GM18867 (cell line): ENCODE results near the gene CDK8.

Experiments
- ATAC-seq: cut with Tn5 transposase; IDR thresholded peaks from one replicate; pipeline ENCODE4 v1.9.1; 2021; ENCODE audit warnings: mild to moderate bottlenecking, moderate library complexity; ENCODE audit not compliant: unreplicated experiment

Gene CDK8

GRCh38 chr13:26253787-26254582 is at the start of gene CDK8:
TSS of gene CDK8 (plus strand) at chr13:26254129. CDS start at chr13:26254642, 513 bp downstream.
- peak; percentile 89 for ATAC-seq

- no peak for ATAC-seq
Observed at GRCh38 chr13:26208287-26208686, 45.6 kb upstream of the CDK8 start.

DNA sequence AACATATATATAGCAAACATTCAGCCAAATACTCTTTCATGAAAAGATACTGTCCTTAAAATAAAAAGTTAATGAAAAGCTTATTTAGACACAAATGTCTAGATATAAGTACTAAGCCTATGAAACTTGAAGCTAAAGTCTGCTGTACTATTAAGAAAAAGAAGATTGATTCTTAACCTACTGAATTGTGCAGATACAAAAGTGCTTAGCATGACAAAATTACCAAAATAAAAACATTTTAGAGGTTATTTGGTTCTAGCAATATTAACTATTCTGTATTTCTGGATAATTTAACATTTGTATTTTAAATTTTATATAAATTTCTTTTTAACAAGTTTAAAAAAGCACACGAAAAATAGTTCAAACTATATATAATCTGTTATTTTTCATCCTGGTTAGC is 40.6 kb upstream of the CDK8 start:
- no peak for ATAC-seq

- ATAC-seq: no peak
Observed at GRCh38 chr13:26213982-26214381, 39.9 kb upstream of the CDK8 start.

GRCh38 chr13:26216042-26216441 is 37.9 kb upstream of the CDK8 start:
- ATAC-seq: no peak

GRCh38 chr13:26219726-26220125 is 34.2 kb upstream of the CDK8 start:
- ATAC-seq: no peak

DNA sequence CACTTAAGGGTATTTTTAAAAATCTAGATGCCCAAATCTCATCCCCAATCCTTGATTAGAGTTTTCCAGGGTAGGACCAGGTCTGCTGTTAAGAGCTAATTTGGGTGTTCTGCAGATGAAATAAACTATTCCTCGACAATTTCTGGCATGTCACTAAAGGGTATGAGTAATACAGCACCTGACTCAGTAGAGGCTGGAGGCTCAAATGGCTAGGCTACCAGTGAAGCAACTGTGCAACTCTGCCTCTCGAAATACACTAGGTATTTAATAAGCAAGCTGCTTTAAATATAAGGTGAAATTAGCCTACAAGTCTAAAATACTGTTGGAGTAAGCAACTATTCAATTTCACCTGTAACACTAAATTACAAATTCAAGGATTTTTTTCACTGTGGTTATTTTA is 33.4 kb upstream of the CDK8 start:
- no peak for ATAC-seq

DNA sequence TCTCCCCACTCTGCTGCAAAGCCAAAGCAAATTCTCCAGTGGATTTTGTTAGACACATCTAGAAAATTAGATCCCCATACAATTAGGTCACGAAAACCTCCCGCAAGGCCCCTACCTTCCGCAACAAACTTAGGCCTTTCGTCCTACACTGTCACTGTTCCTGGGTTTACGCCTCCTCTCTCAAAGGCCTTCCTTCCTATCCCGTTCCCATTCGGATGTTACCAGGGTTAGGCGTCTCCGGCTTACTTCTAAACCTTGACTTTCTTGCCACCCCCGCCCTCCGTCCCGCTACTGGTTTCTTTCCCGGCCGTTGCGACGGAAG is 32.6 kb upstream of the CDK8 start:
- no peak for ATAC-seq

GRCh38 chr13:26221721-26222519 is 32.0 kb upstream of the CDK8 start, which contains the start of gene RNF6:
TSS of gene RNF6 (minus strand) at chr13:26222314. CDS start at chr13:26219649, 2,665 bp downstream.
- ATAC-seq: peak; percentile 97

DNA sequence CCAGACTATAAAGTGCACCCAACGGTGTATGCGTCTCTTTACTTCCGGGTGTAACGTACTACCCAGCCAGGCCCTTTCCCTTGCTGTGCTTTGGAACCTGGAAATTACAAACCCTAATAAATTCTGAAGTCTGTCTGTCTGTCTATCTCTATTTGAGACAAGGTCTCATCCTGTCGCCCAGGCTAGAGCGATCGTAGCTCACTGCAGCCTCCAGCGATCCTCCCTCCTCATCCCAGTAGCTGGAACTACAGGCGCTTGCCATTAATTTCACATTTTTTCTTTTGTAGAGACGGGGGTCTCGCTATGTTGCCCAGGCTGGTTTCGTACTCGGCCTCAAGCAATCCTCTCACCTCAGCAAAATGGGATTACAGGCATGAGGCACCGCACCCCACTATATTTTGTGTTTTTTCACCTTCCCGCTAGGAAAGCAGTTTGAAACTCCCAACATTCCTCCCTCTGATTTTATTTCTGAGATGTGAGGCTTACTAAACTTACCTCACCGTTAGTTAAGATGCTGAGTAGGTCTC is 31.3 kb upstream of the CDK8 start:
- ATAC-seq: peak; percentile 41

GRCh38 chr13:26225896-26226617 is 27.9 kb upstream of the CDK8 start:
- no peak for ATAC-seq

DNA sequence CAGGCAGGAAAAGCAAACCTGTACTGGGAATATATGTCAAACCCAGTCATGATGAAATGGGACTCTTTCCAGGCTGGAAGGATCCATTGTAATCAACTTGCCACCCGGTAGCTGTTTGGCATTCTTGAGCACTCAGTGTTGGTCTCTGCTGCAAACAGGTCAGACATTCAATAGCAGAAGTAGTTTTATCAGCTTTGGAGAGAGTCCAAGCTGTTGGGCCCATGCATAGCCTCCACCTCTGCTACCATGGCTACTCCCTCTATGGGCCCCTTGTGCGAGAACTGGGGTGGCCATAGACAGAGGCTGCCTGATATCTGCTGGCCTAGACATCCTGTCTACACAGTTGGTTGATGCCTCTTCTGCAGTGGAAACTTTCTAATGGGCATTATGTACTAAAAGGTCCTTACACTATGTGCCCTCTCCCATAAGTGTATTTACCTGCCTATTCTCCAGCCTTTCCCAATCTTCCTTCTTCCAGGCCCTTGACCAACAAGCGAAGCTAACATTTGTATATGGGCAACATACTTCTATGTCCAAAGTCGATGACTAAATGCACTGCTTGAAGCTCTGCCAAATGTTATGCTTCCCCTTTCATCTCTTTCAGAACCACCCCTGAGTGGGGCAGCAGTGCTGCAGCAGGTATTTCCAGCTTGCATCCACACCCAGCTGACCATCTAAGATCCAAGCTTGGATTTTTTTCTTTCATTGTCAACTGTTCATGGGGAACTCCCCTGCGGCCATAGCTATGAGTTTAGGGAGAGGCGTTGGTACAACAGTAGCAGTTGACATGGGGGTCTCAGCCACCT is 26.6 kb upstream of the CDK8 start:
- no peak for ATAC-seq

GRCh38 chr13:26228096-26228495 is 25.8 kb upstream of the CDK8 start:
- ATAC-seq: no peak

GRCh38 chr13:26229080-26229615 is 24.8 kb upstream of the CDK8 start:
- no peak for ATAC-seq

GRCh38 chr13:26230703-26231102 is 23.2 kb upstream of the CDK8 start:
- no peak for ATAC-seq

- ATAC-seq: no peak
Observed at GRCh38 chr13:26236296-26236695, 17.6 kb upstream of the CDK8 start.

GRCh38 chr13:26246154-26246553 is 7.8 kb upstream of the CDK8 start:
- no peak for ATAC-seq

DNA sequence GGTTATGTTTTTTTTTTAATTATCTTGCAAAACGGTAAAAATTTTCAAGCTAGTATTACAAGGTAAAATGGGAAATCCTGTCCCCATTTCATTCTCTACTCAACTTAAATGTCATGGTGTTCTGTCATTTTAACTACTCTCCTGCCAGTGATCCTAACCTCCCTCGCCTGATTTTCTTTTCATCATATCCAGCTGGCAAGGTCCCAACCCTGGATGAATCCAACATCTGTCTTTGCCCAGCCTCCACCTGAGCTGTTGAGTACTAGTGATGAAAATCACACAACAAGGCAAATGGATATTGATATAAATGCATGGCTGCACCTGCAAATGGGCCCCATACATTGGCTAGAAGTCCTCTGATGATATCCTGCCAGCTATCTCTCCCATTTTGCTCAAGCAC is 6.9 kb upstream of the CDK8 start:
- no peak for ATAC-seq

- ATAC-seq: no peak
Observed at GRCh38 chr13:26247608-26248007, 6.3 kb upstream of the CDK8 start.

DNA sequence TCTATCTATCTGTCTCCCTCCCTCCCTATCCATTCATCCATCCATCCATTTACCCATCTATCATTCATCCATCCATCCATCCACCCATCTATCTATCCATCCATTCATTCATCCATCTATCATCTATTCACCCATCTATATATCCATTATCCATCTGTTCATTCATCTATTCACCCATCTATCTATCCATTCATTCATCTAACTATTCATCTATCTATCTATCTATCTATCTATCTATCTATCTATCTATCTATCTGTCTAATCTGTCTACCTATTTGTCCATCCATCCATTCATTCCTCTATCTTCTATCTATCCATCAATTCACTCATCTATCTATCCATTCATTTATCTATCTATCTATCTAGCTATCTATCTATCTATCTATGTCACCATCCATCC is 4.4 kb upstream of the CDK8 start:
- no peak for ATAC-seq
